ENCODE results near the gene ARHGEF28. TPM values are rescaled to one million over a fixed set of nuclear protein-coding genes. Genes with fewer than 3 reads are reported as not detected.

The ARHGEF28 gene
- total RNA-seq, 2 donors from 2014 or later: 0.17 to 0.53 TPM

DNA sequence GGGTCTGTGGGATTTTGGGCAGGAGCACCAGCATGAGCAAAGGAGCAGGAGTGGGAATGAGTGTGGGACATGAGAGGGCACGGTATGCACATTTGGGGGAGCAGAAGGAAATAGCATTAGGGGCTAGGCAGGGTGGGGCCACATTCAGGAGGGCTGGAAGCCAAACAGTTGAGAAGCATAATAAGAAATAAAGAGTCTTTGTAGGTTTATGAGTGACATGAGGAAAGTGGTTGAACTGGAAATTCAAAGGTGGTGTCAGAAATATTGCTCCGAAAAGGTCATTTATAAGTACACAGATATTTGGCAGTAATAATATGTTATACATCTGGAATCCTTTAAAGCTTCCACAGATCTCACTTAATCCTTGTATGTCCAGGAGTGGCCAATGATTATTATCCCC lies 26.4 kb downstream of the ARHGEF28 start:
- H3K9me3 Mint-ChIP-seq: peaks cover 6% of the 10 kb centered on the region

DNA sequence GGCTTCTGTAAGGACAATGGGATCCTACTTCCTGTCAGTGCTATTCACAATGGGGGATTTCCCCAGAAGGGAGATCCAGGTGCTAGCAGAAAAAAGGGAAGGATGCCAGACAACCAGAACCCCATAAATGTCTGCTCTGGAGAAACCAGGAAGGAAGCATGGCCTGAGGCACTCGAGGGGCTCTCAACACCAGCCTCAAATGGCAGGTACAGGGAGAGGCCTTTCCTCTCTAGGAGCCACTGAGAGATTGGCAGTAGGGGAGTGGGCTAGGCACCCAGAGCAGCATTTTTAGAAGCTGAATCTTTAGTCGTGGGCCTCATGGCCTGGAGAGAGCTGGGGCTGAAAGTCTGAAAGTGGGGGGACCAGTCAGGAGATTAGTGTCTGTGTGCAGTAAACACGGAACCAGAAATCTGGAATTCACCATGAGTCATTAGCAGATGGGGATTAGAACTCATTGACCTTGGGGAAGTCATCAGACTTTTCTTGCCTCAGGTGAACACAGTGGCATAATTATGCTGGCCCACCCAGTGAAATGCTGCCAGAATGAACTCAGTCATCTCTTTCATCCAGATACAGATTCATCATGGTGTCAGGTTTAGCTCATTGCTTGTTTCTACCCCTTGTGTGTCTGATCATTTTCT lies 28.3 kb downstream of the ARHGEF28 start:
- H3K36me3 Mint-ChIP-seq: no peaks in the 10 kb centered on the region
- H3K4me1 Mint-ChIP-seq (ENCODE audit: low read depth in 2 of 2): peaks cover 6 to 8% of the 10 kb centered on the region in 2 donors
- peak in 1 of 2 donors; percentile 33 for ATAC-seq
- peaks cover 0 to 5% of the 10 kb centered on the region in 2 donors for H3K27me3 Mint-ChIP-seq
- H3K9me3 Mint-ChIP-seq: peaks cover 6% of the 10 kb centered on the region
- H3K4me3 Mint-ChIP-seq: no peak overlapping the region
- H3K27ac Mint-ChIP-seq: no peak overlapping the region
- DNase-seq (ENCODE audit: low spot score): no peak

More for the DNA sequence above, 26.4 kb downstream of the ARHGEF28 start:
- no peak overlapping the region for H3K4me3 Mint-ChIP-seq
- H3K36me3 Mint-ChIP-seq: no peaks in the 10 kb centered on the region
- peaks cover 0 to 8% of the 10 kb centered on the region in 2 donors for H3K27me3 Mint-ChIP-seq
- DNase-seq (ENCODE audit: low spot score) (no peak), ATAC-seq (no peak)
- peaks cover 6 to 10% of the 10 kb centered on the region in 2 donors for H3K4me1 Mint-ChIP-seq (ENCODE audit: low read depth in 2 of 2)
- no peak overlapping the region for H3K27ac Mint-ChIP-seq

DNA sequence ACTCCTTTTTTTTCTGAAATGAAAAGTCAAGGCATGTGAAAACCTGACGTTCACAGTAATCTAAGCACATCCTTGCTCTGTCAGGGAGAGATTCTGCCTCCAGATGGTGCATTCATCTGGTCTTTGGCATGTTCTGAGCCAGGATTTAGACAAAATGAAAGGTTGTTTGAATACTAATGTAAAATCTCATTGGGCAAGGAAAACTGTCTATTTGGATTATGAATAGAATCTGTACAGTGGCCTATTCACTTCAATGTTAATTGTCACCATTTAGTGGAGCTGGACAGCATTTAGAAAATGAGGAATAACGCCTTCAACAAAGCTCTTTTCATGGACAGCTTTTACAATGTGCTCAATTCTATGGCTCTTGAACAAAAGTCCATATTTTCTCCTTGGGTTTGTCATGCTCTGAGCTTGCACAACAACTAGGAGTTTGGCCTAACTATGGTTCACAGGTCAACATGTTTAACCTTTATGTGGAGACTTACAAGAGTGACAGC lies 28.9 kb downstream of the ARHGEF28 start:
- H3K4me3 Mint-ChIP-seq: no peak overlapping the region
- peaks cover 6 to 8% of the 10 kb centered on the region in 2 donors for H3K4me1 Mint-ChIP-seq (ENCODE audit: low read depth in 2 of 2)
- peaks cover 0 to 3% of the 10 kb centered on the region in 2 donors for H3K27me3 Mint-ChIP-seq
- ATAC-seq (no peak), DNase-seq (ENCODE audit: low spot score) (no peak)
- no peak overlapping the region for H3K27ac Mint-ChIP-seq
- no peaks in the 10 kb centered on the region for H3K36me3 Mint-ChIP-seq
- peaks cover 6% of the 10 kb centered on the region for H3K9me3 Mint-ChIP-seq

DNA sequence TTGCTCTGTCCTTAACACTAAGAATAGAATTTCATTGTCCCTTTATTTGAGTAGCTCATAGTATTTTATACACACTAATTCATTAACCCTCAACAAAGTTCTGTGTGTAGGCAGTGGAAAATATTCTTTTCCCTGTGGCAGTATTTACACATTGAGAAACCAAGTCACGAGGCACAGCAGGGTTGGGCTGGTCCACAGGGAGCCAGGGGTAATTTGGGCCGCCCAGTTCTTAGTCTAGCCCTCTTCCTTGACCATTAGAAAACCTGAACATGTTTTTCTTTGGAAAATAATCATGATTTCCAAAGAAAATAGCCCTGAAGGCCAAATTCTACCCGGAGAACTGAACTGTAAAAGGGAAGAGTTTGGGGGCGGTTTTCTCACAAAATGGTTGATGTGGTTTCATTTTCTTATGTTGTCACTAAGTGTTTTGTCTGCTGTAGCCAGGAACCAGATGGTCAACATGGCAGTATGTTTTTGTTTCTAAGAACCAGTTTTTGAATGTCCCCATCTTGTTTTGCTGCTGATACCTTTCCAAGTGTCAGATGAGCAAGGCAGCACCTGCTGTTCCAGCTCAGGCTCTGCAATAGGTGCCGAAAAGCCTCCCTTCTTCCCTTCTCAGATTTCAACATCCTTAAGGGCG lies 29.6 kb downstream of the ARHGEF28 start:
- Mint-ChIP-seq H3K4me1 (ENCODE audit: low read depth in 2 of 2) (peaks cover 6 to 8% of the 10 kb centered on the region in 2 donors), H3K9me3 (peaks cover 6% of the 10 kb centered on the region), H3K4me3 (no peak overlapping the region), H3K27ac (no peak overlapping the region), H3K27me3 (peaks cover 5 to 7% of the 10 kb centered on the region in 2 donors), H3K36me3 (no peaks in the 10 kb centered on the region)
- no peak for ATAC-seq
- DNase-seq (ENCODE audit: low spot score): no peak

DNA sequence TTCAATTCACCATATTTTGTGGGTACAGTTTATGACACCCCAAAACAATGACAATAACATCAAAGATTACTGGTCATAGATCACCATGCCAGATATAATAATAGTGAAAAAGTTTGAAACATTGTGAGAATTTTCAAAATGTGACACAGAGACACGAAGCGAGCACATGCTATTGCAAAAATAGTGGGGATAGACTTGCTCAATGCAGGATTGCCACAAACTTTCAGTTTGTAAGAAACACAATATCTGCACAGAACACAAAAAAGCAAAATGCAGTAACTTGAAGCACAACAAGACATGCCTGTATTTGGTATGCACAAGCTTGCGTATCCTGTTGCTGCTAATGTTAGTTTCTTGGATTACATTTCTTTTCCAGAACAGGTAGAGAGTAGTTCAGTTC lies 35.8 kb downstream of the ARHGEF28 start:
- no peaks in the 10 kb centered on the region for H3K9me3 Mint-ChIP-seq
- H3K4me1 Mint-ChIP-seq (ENCODE audit: low read depth in 2 of 2): peaks cover 9 to 10% of the 10 kb centered on the region in 2 donors
- DNase-seq (ENCODE audit: low spot score) (no peak), ATAC-seq (no peak)
- no peaks in the 10 kb centered on the region for H3K36me3 Mint-ChIP-seq
- no peak overlapping the region for H3K4me3 Mint-ChIP-seq
- H3K27me3 Mint-ChIP-seq: peaks cover 23% of the 10 kb centered on the region in 2 donors
- H3K27ac Mint-ChIP-seq: no peak overlapping the region

DNA sequence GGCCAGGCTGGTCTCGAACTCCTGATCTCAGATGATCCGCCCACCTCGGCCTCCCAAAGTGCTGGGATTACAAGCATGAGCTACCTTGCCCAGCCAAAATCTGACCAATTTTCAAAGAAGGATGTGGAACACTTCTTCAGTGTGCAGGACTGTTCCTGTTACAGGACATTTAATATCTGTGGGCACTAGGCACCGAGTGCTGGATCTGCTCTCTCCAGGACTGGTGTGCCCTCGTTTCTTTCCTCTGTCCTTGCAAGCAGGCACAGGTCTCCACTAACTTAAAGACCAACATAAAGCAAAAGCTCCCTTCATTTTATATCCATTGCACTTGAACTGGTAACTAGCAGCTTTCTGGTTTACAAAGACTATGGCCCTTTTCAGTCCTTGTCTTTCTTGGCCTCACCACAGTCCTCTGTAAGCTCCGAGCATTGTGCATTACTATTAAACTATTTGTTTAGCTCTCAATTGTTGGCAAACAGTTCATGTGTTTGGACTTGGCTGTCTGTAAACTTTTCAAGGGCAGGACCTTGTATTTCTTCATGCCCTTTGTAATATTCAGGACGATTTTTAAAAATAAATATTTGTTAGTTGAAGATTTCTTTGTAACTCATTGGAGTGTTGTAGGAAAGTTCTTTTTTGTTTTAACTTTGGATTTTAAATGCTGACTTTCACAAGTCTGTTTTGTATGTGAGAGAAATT lies 37.3 kb downstream of the ARHGEF28 start:
- ATAC-seq (no peak), DNase-seq (ENCODE audit: low spot score) (no peak)
- H3K27ac Mint-ChIP-seq: no peak overlapping the region
- H3K4me1 Mint-ChIP-seq (ENCODE audit: low read depth in 2 of 2): peaks cover 24 to 25% of the 10 kb centered on the region in 2 donors
- H3K27me3 Mint-ChIP-seq: peaks cover 21 to 23% of the 10 kb centered on the region in 2 donors
- H3K36me3 Mint-ChIP-seq: no peaks in the 10 kb centered on the region
- no peaks in the 10 kb centered on the region for H3K9me3 Mint-ChIP-seq
- no peak overlapping the region for H3K4me3 Mint-ChIP-seq

DNA sequence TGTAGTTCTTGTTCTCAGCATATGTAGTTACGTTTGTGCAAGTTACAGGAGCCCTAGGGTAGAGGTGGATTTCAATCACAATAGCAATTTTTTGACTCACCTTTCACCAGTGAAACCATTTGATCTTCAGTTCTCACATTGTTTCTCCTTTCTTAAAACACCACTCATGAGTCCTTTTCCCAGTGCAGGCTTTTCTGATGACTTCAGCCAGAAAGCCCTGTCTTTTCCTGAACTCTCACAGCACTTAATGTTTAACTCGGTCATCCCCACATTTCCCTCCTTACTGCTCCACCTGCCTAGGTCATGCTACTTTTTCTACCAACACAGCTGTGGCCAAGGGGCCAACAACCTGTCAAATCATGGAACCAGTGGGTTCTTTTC lies 37.9 kb downstream of the ARHGEF28 start:
- no peak for ATAC-seq
- Mint-ChIP-seq H3K27ac (no peak overlapping the region), H3K4me3 (no peak overlapping the region), H3K27me3 (peaks cover 21 to 23% of the 10 kb centered on the region in 2 donors), H3K36me3 (no peaks in the 10 kb centered on the region), H3K4me1 (ENCODE audit: low read depth in 2 of 2) (peaks cover 30 to 31% of the 10 kb centered on the region in 2 donors), H3K9me3 (no peaks in the 10 kb centered on the region)
- no peak for DNase-seq (ENCODE audit: low spot score)

DNA sequence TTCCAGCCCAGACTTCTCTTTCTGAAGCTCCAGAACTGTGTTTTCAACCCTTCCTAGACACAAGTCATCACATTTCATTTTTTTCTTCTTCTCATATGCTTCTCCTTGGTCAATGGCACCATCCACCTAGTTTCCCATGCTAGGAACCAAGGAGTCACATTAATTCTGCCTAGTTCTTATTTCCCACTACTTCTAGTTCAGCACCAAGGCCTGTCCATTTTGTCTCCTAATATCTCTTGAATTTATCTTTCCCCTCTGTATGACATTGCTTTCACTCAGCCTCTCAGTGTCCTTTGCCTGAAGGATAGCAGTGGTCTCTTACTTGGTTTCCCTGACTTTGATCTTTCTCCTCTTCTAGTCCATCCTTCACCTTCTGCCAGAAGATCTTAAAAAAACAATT lies 38.8 kb downstream of the ARHGEF28 start:
- H3K4me3 Mint-ChIP-seq: no peak overlapping the region
- DNase-seq (ENCODE audit: low spot score): no peak
- no peaks in the 10 kb centered on the region for H3K36me3 Mint-ChIP-seq
- H3K27me3 Mint-ChIP-seq: peaks cover 21 to 23% of the 10 kb centered on the region in 2 donors
- H3K27ac Mint-ChIP-seq: no peak overlapping the region
- H3K4me1 Mint-ChIP-seq (ENCODE audit: low read depth in 2 of 2): peaks cover 31% of the 10 kb centered on the region in 2 donors
- no peak for ATAC-seq
- H3K9me3 Mint-ChIP-seq: no peaks in the 10 kb centered on the region

DNA sequence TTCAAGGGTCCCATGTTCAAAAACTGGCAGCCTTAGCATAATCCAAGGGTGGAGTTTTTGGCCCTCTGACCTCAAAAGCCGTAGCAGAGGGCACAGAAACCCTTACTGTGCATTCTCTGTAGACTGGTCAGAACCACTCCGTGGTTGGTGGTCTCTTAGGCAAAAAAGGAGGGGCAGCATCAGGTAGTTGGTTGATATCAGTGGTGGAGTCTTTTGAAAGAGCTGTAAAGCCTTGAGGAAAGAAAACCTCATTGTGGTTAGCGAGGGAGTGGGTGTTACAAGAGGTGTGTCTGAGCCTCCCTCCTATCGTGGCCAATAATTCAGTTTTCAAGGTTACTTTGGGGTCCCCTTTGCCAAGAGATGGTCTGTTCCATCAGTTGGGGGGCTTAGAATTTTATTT lies 40.9 kb downstream of the ARHGEF28 start:
- H3K4me3 Mint-ChIP-seq: peak overlapping the region; percentile 62
- no peak overlapping the region for H3K27ac Mint-ChIP-seq
- ATAC-seq (peak; percentile 67 to 73), DNase-seq (ENCODE audit: low spot score) (no peak)
- H3K9me3 Mint-ChIP-seq: no peaks in the 10 kb centered on the region
- no peaks in the 10 kb centered on the region for H3K36me3 Mint-ChIP-seq
- peaks cover 14 to 16% of the 10 kb centered on the region in 2 donors for H3K27me3 Mint-ChIP-seq
- H3K4me1 Mint-ChIP-seq (ENCODE audit: low read depth in 2 of 2): peaks cover 26 to 31% of the 10 kb centered on the region in 2 donors

DNA sequence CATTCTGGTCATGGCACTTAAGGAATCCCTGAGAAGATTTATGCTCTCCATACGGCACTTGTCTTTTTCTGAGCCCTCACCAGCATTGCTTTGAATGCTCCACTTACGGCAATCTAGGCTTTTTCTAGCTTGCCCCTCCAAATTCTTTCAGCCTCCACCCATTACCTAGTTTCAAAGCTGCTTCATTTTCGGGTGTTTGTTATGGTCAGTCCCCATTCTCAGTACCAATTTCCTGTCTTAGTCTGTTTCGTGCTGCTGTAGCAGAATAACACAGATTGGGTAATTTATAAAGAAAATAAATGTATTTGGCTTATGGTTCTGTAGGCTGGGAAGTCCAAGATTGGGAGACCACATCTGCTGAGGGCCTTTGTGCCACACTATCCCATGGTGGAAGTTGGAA lies 42.0 kb downstream of the ARHGEF28 start:
- Mint-ChIP-seq H3K4me1 (ENCODE audit: low read depth in 2 of 2) (peaks cover 28 to 31% of the 10 kb centered on the region in 2 donors), H3K4me3 (peak overlapping the region; percentile 62), H3K27me3 (peaks cover 14 to 16% of the 10 kb centered on the region in 2 donors), H3K27ac (no peak overlapping the region), H3K36me3 (no peaks in the 10 kb centered on the region), H3K9me3 (no peaks in the 10 kb centered on the region)
- no peak for DNase-seq (ENCODE audit: low spot score)
- ATAC-seq: peak; percentile 29 to 40

DNA sequence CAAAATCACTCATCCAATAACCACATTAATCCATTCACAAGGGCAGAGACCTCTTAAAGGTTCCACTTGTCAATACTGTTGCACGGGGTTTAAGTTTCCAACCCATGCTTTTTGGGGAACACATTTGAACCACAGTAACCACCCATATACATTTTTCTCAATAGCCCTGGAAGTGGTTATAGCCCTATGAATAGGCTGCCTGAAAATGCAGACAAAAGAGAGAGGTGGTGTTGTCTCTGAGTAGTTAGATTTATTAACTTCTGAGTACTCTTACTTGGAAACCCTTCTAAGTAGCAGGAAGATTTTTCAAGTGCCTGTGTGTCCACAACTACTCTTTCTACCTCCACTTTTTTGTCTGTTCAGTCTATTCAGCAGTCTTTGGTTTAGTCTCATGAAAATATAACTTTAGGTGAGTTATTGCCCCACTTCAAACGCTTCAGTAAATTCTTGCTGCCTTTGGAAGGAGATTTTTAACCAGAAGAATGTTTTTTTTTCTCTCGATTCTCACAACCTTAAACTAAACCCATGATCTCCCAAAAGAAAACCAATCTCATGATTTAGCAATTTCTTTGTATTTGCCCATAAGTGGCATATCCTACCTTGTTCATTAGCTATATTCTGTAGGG lies 42.6 kb downstream of the ARHGEF28 start:
- Mint-ChIP-seq H3K4me3 (peak overlapping the region; percentile 62), H3K27ac (no peak overlapping the region), H3K4me1 (ENCODE audit: low read depth in 2 of 2) (peaks cover 30 to 31% of the 10 kb centered on the region in 2 donors), H3K27me3 (peaks cover 14 to 16% of the 10 kb centered on the region in 2 donors), H3K36me3 (no peaks in the 10 kb centered on the region), H3K9me3 (no peaks in the 10 kb centered on the region)
- DNase-seq (ENCODE audit: low spot score): no peak
- ATAC-seq: peak; percentile 11 to 80

DNA sequence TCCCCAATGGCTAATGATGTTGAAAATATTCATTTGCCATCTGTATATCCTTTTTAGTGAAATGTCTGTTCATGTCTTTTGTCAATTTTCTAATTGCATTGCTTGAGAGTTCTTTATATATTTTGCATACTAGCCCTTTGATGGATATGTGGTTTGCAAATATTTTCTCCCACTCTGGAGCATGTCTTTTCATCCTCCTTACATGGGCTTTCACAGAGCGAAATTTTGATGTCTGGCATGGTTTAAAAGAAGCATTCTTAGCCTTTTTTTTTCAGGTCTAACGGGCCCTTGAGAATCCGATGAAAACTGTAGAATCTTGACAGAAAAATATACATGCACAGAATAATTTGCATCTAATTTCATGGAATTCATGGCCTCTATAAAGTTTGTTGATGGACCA lies 44.7 kb downstream of the ARHGEF28 start:
- no peak for ATAC-seq
- H3K27me3 Mint-ChIP-seq: peaks cover 0 to 1% of the 10 kb centered on the region in 2 donors

DNA sequence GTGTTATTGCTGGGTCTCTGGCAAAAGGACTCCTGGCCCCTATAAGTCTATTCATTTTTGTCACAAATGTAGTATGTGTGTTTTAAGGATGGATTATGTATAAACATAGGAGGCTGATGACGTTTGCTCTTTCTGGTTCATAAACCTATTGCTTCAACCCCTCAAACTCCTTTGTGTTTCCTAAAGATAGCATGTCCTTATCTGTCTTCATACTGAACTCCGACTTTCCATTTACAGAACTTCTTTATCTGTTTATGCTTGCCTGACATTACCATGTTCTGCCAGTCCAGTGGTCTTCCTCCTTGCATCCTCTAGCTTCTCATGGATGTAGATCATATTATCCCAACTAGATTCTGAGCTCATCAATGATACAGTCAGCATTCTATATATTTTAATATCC lies 46.1 kb downstream of the ARHGEF28 start:
- H3K4me1 Mint-ChIP-seq (ENCODE audit: low read depth in 2 of 2): peaks cover 18 to 21% of the 10 kb centered on the region in 2 donors
- ATAC-seq: no peak
- no peaks in the 10 kb centered on the region for H3K27me3 Mint-ChIP-seq
- DNase-seq (ENCODE audit: low spot score): no peak
- no peak overlapping the region for H3K27ac Mint-ChIP-seq
- no peaks in the 10 kb centered on the region for H3K9me3 Mint-ChIP-seq
- no peak overlapping the region for H3K4me3 Mint-ChIP-seq
- H3K36me3 Mint-ChIP-seq: no peaks in the 10 kb centered on the region

More for the DNA sequence above, 44.7 kb downstream of the ARHGEF28 start:
- no peaks in the 10 kb centered on the region for H3K36me3 Mint-ChIP-seq
- no peak overlapping the region for H3K27ac Mint-ChIP-seq
- H3K4me3 Mint-ChIP-seq: no peak overlapping the region
- no peaks in the 10 kb centered on the region for H3K9me3 Mint-ChIP-seq
- no peak for DNase-seq (ENCODE audit: low spot score)
- H3K4me1 Mint-ChIP-seq (ENCODE audit: low read depth in 2 of 2): peaks cover 29 to 30% of the 10 kb centered on the region in 2 donors

Data from natural killer cell treated with Interleukin-12 subunit alpha and Interleukin-12 subunit beta and Interleukin-15 and Interleukin-18, amount 100 ng/mL, for 72 hours (primary cell).